HG02610 (cell line): ENCODE measurements around the gene PRELID3B.

Experiments used
- ATAC-seq: cut with Tn5 transposase; IDR thresholded peaks from one replicate; pipeline ENCODE4 v1.9.1; 2021; ENCODE audit warnings: mild to moderate bottlenecking, moderate library complexity; ENCODE audit not compliant: unreplicated experiment

PRELID3B gene

DNA sequence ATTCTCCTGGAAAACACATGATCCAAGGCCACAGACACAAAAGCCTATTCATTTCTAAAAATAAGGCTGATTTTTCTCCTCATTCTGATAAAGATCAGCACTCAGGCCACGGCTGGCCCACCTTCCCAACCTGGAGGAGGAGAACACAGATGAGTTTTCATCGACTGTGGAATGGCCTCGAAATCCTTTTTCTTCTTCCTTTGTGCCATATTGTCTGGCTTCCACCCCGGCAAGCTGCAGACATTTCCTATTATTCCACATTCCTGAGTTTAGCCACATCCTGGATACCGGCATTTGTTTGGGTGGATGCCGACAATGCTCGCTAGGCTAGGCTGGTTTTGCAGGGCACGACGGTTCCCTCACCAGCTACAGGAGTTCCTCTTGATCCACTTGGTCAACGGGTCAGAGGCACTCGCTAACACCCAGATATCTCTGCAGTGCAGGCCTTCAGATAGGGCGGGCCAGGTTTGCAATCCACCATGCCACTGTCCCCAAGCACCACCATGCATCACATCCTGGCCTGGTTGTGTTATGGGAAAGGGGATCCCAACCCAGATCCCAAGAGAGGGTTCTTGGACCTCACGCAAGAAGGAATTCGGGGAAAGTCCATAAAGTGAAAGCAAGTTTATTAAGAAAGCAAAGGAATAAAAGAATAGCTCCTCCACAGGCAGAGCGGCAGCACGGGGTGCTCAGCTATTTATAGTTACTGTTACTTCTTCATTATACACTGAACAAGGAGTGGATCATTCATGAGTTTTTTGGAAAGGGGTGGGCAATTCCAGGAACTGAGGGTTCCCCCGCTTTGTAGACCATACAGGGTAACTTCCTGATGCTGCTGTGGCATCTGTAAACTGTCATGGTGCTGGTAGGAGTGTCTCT is 31.4 kb downstream of the PRELID3B start:
- no peak for ATAC-seq

DNA sequence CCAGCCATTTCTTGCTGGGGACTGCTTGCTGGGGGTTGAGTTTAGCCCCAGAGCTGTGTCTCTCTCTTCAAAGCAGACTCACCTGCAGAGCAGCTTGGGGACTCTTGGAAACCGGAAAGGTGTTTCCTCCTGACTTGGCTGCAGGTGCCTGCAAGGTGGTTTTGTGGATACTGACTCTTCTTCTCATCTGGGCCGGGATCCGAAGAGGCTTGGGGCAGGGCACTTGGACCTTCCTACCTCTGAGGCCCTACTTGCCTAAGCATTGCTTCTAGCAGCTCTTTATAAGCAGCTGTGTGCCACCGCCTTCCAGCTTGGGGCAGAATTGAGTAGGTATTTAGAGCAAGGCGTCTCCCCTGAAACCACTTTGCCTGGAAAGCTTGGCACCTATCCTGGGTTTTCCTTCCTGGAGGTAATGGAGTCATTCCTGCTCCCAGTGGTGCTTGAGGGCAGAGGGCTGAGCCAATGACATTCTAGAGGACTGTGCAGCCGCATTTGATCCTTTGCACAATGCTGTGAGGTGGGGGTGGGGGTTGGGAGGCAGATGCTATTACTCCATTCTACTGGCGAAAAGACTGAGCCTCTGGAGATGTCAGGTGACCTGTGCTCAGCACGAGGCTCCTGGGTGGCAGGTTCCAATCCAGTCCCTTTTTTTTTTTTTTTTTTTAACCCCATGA is 32.1 kb downstream of the PRELID3B start:
- ATAC-seq, result no peak

DNA sequence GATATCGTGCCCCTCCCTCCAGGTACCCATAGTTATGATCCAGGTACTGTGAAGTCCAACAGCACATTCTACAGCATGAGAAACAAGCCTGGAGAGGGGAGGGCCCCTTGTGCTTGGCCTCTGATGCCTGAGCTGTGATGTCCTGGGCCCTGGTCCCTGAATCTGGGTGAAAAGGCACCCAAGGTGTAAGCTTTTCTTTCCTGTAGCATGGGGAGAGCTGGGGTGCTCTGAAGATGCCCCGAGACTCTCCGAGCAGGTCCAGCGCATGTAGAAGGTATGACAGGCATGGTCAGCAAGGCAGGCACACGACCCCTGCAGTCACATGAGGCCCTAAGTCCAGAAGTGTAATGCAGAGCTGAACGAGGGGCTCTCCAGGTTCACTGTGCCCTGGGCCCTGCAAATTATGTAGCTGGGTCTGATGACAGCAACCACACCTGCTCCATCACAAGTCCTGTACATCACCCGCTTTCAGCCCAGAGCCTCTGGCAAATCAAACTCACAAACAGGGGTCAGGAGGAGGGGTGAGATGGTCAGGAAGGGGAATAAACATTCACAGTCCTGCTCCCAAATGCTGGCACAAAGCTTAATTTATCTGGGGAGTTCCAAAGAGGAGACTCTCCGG is 33.8 kb downstream of the PRELID3B start:
- ATAC-seq, result no peak

DNA sequence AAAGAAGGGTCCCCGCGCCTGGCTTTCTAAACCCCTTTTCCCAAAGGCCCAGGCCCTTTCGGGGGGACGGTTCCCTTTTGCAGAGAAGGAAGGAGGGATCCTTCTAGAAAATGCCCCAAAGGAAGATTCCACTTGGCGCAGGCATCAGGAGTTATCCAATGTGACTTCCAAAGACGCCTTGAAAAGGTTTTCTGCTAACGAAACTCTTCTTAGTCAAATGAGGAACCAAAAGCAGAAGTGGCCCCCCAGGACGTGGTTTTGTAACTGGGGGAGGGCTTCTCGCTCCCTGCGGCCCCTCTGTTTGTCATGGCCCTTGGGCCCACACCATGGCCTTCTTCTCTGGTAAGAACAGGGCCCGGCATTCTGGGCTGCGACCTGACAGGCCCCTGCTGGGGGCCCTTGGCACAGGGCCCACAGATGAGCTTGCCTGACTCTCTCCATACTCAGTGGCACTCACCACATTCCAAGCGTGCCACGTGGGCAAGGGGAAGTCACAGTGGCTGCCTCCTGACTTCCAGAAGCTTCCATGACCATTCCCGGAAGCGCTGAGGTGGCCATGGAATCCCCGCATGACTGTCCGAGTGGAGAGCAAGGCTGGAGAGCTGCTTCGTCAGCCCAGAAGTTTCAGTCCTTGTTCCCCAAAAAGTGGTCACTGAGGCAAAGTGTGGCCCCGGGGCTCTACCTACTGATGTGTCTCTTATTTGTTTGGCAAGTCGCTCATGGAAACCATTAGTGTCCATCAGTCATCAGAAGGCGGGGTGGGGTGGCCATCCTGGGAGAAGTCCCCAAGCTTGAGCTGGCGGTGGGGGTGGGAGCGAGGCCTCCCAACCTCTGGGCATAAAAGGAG is 34.7 kb downstream of the PRELID3B start:
- ATAC-seq, result peak; percentile 30

DNA sequence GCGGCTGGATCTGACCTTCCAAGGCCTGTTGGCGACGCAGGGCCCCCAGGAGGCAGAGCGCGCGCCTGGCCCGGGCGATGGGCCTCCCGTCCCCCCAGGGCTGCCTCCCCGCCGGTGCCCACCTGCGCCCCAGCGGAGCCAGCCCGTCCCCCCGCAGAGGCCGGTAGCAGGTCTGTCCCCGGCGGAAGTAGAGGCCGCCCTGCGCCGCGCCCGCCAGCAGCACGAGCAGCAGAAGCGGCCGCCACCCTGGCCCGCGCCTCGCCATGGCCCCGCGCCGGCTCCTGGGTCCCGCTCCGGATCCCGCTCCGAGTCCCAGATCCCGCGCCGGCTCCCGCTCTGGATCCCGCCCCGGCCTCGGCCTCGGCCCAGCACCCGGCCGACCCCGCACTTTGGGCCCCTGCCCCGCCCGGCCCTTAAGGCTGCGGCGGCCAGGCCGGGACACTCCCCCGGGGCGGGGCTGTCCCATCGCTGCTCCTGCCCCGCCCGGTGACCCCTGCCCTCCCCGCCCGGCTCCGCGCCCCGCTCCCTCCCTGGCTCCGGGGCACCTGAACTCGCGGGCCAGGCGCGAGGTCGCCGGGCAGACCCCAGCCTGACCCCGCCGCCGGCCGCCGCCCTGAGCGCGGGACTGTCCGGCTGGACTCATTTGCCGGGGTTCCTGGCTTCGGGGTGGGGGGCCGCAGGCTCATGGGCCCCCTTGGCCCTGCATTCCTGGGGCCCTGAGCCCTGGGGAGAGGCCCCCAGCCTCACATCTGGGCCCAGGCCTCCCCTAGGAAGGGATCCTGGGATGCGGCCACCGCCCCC is 35.5 kb downstream of the PRELID3B start, which contains the start of gene CTSZ:
Gene CTSZ, minus strand, starts transcription at position 391 of the 801 bp plus-strand sequence. Its CDS starts 126 bp downstream, at position 265.
- ATAC-seq, result peak; percentile 18

DNA sequence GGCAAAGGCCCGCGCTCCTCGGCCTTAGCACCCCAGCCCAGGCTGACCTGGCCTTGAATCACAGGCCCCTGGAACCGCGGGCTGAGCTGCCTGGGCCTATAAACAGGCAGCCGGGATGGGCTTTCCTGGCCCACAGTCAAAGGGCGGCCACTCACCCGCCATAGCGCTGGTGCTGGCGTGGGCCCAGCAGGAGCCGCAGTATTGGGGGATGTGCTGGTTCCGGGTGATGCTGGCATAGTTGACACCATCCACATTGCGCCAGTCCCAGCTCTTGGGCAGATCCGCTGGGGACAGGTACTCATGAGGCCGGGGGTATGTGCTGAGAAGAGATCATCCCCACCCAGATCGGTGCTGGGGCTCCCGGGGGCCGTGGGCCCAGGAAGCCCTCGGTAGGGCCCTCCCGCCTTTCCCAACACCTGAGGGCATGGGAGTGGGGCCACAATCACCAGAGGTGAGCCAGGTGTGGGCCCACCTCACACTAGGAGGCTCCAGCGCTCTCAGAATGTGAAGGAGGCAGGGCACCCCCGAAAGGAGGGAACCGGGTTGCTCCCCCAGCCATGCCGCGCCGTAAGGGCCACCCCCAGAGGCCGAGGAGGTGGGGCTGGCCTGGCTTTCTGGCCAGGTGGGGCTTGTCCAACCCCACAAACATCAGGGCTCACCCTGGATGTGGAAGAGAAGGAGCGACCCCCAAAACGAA is 36.3 kb downstream of the PRELID3B start:
- ATAC-seq, result no peak

DNA sequence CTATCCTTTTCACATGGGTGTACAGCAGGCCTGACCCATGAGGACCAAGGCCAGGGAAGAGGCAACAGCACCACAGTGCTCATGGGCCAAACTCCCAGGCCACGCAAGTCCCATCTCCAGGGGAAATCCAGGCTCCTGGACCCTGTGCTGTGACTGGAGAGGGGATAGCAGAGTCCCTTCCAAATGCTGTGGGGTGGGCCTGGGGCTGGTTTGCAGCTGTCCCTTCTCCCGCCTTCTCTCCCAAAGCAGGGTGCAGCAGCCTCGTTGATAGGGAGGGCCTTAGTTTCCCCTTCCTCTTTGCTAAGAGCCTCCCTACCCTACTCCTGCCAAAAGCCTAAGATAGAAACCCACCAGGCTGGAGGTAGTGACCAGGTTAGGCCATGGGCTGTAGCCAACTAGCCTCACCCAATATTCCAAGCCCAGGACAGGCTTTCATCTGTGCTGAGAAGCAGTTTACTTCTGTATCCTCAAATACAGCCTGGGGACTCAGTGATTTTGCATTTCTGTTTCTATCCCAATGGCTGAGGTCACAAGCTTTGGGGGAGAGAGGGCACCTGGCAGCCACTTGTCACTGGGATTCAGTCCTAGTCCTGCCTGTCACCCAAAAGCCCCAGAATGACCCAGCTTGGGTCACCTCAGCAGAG is 36.9 kb downstream of the PRELID3B start:
- ATAC-seq, result no peak

DNA sequence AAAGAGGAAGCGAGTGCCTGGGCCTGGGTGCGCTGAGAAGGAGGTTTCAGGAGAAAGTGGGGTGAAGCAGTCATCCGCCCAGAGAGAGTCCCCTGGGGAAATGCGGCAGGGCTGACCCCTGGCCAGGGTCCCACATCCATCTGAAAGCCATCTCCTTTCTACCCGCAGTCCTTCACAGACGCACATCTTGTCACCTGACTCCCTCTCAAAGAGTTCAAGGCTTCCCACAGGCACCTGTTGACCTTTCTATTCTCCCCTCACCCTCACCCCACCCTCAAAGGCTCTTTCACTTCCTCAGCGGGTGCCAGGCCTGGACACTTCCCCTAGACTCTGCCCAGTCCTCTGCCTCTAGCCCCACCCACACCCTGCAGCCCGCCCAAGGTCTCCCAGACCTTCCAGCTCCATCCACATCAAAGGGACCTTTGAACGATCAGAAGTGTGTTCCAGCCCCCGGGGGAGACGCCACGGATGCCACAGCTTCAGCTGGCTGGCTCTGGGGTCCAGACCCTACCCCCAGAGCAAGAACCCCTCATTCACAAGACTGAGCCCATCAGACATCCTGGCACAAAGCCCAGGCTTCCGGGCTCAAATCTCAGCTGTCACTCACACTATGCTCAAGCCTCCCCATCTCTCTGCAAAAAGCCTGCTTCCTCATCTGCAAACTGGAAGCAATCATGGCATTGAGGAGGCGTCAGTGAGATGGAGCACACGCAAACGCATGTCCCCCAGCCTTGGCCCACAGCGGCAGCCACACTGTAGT is 37.6 kb downstream of the PRELID3B start:
- ATAC-seq, result peak; percentile 43

DNA sequence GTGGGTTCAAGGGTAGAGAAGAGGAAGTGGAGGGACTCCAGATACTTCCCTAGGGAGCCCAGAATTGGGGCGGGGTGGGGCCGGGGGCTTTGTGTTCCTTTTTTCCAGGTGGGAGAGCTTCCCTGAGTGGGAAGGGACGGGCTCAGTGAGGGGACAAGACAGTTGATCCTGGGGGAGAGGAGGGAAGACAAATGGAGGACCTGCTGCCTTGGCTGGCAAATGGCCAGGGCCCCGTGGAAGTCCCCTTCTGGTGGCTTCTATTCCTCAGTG is 38.2 kb downstream of the PRELID3B start:
- no peak for ATAC-seq

DNA sequence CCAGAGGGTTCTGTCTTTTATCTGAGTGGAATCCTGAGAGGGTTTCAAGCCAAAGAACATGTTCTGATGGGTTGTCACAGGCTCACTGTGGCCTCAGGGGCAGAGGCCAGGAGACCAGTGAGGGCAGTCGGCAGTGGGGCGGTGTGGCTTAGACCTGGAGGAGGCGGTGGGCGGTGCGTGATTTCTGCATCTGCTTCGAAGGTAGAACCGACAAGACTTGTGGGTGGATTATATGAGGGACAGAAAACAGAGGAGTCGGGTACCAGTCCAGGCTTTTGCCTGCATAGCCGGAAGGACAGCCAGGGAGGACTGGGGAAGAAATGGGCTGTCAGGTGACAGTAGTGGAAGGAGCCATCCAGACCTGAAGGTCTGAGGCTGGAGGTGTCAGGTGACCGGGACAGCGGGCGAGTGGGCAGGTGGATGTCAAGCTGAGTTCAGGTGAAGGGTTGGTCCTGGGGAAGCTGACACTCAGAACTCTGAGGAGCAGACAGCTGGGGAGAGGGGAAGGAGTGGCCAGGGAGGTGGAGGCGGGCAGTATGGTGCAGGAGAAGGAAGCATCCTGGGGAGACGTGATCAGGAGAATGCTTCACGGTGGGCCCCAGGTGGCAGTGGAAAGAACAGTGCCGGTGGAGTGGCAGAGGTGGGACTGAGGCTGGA is 38.6 kb downstream of the PRELID3B start:
- no peak for ATAC-seq

DNA sequence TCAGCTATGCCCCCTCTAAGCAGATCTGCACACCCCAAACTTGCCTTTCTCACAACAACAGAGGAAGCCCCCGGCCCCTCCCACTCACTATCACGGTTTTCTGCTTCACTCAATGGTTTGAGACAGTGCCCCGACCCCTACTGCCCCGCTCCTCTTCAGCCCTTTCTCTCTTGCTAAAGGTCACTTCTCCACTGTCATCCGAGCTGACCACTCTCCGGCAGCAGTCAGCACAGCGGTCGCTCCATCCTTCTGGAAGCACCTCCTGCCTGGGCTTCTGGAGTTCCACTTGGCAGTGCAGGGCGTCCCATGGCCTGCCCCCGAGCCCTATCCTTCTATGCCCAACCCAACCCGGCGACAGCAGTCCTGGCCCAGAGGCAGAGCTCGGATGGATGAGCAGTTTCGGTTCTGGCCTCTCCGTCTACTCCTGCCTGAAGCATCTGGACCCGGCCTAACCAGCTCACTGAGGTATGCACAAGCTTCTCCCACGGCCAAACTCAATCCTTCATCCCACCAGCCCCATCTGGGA is 39.6 kb downstream of the PRELID3B start:
- no peak for ATAC-seq

DNA sequence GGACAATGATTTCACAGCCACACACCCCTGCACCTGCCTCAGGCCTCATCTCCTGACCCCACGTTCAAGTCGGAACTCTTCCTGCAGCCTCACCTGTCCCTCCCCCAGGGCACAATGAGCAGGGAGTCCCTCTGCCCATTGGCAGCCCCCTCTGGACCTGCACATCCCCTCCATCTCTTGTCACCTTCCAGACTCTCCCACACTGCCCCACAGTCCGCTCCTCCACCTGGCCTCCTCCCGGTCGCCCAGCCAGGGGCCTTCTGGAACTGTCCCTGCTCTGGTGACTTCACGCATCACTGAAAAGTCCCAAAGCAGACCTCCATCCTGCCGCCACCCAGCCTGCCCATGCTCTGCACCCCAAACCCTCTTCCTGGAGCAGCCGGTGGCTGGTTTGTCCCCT is 40.2 kb downstream of the PRELID3B start:
- ATAC-seq, result no peak

DNA sequence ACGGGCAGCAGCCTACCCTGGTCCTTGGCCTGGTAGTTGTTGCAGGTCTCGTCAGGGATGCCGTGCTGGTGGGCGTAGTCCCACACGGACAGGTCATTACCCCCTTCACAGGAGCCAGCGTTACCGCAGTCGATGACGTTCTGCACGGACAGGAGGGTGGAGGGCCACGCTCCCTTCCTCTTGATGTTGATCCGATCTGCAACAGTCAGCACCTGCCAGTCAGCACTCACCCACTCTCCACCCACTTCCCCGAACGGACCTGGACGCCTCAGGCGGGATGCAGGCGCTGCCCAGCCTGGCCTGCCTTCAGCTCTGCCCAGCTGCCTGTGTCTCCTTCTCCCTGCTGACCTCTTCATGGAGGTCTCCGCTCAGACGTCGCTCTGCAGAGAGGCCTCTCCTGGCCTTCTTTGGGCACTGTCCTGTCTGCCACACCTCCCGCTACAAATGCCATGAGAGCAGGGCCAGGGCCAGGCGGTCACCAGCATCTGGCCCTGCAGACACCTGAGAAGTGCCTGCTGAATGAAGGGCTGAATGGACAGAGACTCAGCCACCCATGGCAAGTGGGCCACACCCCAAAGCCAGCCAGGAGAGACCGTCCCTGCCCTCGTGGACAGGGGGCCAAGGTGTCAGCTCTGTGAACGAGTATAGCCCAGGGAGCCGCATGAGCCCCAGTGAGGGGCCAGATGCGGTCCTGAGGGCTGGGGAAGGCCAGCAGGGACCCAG is 41.0 kb downstream of the PRELID3B start:
- no peak for ATAC-seq

DNA sequence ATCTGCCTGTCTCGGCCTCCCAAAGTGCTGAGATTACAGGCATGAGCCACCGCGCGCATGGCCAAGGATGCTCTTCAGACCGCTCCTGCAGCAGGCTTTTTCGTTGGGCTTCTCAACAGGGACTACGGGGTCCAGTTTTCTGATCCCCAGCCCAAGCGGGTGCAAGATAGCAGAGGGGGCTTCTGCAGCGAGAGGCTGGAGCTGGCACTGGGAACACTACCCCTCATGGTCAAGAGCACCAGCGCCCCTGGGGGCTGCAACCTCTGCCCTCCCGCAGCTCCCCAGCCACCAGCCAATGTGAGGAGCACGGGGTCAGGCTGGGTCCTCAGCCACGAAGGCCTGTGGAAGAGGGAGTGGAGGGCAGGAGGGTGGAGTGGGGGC is 41.5 kb downstream of the PRELID3B start:
- no peak for ATAC-seq

DNA sequence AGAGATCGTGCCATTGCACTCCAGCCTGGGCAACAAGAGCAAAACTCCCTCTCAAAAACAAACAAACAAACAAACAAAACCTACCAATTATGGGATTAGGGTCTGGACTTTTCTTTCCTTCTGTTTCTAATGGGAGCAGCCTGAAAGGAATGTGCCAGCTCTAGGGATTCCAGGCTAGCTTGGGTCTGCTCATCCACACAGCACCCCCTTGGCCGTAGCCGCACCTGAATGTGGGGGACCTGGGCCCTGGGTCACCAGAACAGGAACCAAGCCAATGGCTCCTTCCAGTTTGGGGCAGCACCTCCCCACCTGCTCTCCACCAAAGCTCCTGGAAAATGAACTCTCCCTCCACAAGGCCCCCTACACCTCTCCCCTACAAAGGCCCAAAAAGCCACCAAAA is 42.3 kb downstream of the PRELID3B start:
- ATAC-seq, result no peak

DNA sequence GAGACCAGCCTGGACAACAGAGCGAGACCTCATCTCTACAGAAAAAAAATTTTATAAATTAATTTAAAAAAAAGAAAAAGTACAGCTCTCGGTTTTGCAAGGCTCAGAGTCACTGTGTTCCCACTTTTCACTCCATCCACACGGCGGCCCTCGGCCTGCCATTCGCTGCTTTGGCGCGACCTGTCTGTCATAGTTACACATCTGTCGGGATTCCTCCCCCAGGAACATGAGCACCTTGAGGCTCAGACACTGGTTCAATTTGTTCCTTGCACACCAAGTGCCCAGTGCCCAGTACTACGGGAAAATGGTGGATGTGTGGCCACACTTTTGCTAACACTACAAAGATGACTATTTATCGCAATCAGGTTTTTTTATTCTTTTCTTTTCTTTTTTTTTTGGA is 43.9 kb downstream of the PRELID3B start:
- no peak for ATAC-seq

DNA sequence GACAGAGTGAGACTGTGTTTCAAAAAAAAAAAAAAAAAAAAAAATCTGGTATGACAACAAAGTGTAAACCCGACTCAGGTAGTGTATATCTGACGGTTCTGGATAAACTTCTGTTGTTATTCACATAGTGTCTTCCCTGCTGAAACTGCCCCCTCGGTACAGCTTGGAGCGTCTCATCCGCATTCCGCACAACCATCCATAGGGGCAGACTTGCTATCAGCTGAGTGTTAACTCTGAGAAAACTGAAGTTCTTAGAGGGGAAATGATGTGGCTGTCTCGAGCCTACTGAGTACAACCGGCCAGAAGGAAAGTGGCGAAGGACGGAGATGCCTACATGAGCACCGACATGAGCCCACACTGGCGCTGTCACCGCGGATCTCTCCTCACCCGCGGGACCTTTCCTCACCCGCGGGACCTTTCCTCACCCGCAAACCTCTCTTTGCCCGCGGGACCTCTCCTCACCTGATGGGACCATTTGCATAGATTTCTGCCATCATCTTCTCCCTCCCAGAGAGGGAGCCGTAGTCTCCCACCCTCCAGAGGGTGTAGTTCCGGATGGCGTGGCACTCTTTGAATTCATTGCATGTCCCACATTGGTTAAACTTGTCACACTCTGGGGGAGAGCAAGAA is 45.3 kb downstream of the PRELID3B start:
- ATAC-seq, result no peak
